H1 (cell line): ENCODE results near the gene DCAF8L2. TPM values are rescaled to one million over a fixed set of nuclear protein-coding genes. Genes with fewer than 3 reads are reported as not detected.

Experiments used
- CTCF ChIA-PET: fragments of 300-600 bp; sonication (Branson Sonifier 250); formaldehyde crosslinking; loops from one replicate; lab custom pipeline; 2021; ENCODE audit not compliant: partially characterized antibody; lab: Charles Lee
- POLR2A ChIA-PET: fragments of 300-600 bp; sonication (Branson Sonifier 250); formaldehyde crosslinking; loops from one replicate; lab custom pipeline; 2021; ENCODE audit warnings: inconsistent platforms; ENCODE audit not compliant: partially characterized antibody; lab: Charles Lee
- DNase-seq, 2 experiments: peaks; one replicate each; pipeline versions ENCODE4 v3.0.0 to v3.0.0-alpha.2; 2010 to 2022; ENCODE audit warnings: low spot score in 2 of 2, low read depth in 1 of 2, mixed read lengths in 1 of 2
- FAIRE-seq: peaks from 2 replicates; lab custom pipeline; 2011; peaks lifted over from hg19 to GRCh38; lab: Jason Lieb, UNC
- H2AFZ ChIP-seq: 2 replicates; pipeline ENCODE4 v1.8.1; 2012; ENCODE audit warnings: low read length, inconsistent platforms
- H2AK5ac ChIP-seq: 2 replicates; pipeline ENCODE4 v1.6.1; 2013; ENCODE audit warnings: low read depth, low read length
- H2BK120ac ChIP-seq: replicated peaks from 2 replicates; pipeline ENCODE3; 2013; ENCODE audit warnings: low read depth, low read length, inconsistent platforms
- H2BK12ac ChIP-seq: 2 replicates; pipeline ENCODE4 v1.6.1; 2013; ENCODE audit warnings: low read depth, low read length
- H2BK15ac ChIP-seq: 2 replicates; pipeline ENCODE4 v1.6.1; 2013; ENCODE audit warnings: low read length
- H2BK20ac ChIP-seq: 2 replicates; pipeline ENCODE4 v1.6.1; 2013; ENCODE audit warnings: low read length
- H2BK5ac ChIP-seq: 2 replicates; pipeline ENCODE4 v1.6.1; 2013; ENCODE audit warnings: low read depth, low read length
- H3K14ac ChIP-seq: 2 replicates; pipeline ENCODE4 v1.6.1; 2013; ENCODE audit warnings: inconsistent platforms; ENCODE audit not compliant: insufficient read length
- H3K18ac ChIP-seq: 2 replicates; pipeline ENCODE4 v1.6.1; 2013; ENCODE audit warnings: low read length; ENCODE audit errors: extremely low read depth
- H3K23ac ChIP-seq: 2 replicates; pipeline ENCODE4 v1.6.1; 2013; ENCODE audit warnings: inconsistent platforms; ENCODE audit not compliant: insufficient read length
- H3K23me2 ChIP-seq: 2 replicates; pipeline ENCODE4 v1.6.1; 2013; ENCODE audit warnings: low read depth, low read length
- H3K27ac ChIP-seq: 2 replicates; pipeline ENCODE4 v1.6.1; 2011; ENCODE audit warnings: low read depth, low read length, inconsistent platforms
- H3K27me3 ChIP-seq, 4 experiments: replicated peaks in 1 of 4; 1 replicate in 1 of 4; 2 replicates in 3 of 4; pipeline versions ENCODE4 v1.6.1 to v1.8.1; 2011 to 2013; ENCODE audit warnings: low read length in 3 of 4, mild to moderate bottlenecking in 3 of 4, inconsistent platforms in 2 of 4, mixed read lengths in 2 of 4, moderate library complexity in 1 of 4; ENCODE audit not compliant: control insufficient read depth in 3 of 4, insufficient read depth in 3 of 4; ENCODE audit errors: extremely low read depth in 1 of 4
- H3K36me3 ChIP-seq, 4 experiments: 2 replicates each; pipeline versions ENCODE4 v1.6.1 to v1.8.1; 2011 to 2013; ENCODE audit warnings: mild to moderate bottlenecking in 4 of 4, low read length in 3 of 4, moderate library complexity in 2 of 4, control low read depth in 1 of 4, inconsistent platforms in 1 of 4; ENCODE audit not compliant: insufficient read depth in 4 of 4, control insufficient read depth in 2 of 4
- H3K4ac ChIP-seq: replicated peaks from 2 replicates; pipeline ENCODE3; 2013; ENCODE audit warnings: low read length, low read depth, mixed read lengths, inconsistent platforms; ENCODE audit not compliant: insufficient read length
- H3K4me1 ChIP-seq, 4 experiments: replicated peaks in 1 of 4; 1 replicate in 1 of 4; 2 replicates in 3 of 4; pipeline versions ENCODE4 v1.6.1 to v1.8.1; 2011 to 2013; ENCODE audit warnings: low read length in 3 of 4, inconsistent platforms in 2 of 4, mixed read lengths in 1 of 4; ENCODE audit not compliant: insufficient read depth in 4 of 4, control insufficient read depth in 3 of 4
- H3K4me2 ChIP-seq, 2 experiments: 2 replicates each; pipeline versions ENCODE4 v1.6.1 to v1.8.1; 2011 to 2013; ENCODE audit warnings: low read depth in 2 of 2, low read length in 2 of 2, control low read depth in 1 of 2, inconsistent platforms in 1 of 2, mild to moderate bottlenecking in 1 of 2; ENCODE audit not compliant: insufficient read depth in 1 of 2
- H3K4me3 ChIP-seq, 4 experiments: fragments of 200-600, 300-600 bp in 1 of 4; sonication (generic), shearing (Covaris generic), sonication (Bioruptor Twin) in 1 of 4; 2 replicates each; pipeline versions ENCODE4 v1.5.1 to v1.8.1; 2011 to 2016; ENCODE audit warnings: low read length in 4 of 4, low read depth in 3 of 4, control low read depth in 2 of 4, inconsistent platforms in 2 of 4, mild to moderate bottlenecking in 2 of 4, mixed read lengths in 1 of 4, moderate library complexity in 1 of 4; ENCODE audit not compliant: insufficient read depth in 2 of 4; ENCODE audit errors: extremely low read depth in 1 of 4
- H3K56ac ChIP-seq: replicated peaks from 2 replicates; pipeline ENCODE3; 2013; ENCODE audit warnings: low read depth, mild to moderate bottlenecking, mixed read lengths, low read length, inconsistent platforms; ENCODE audit not compliant: insufficient read length
- H3K79me1 ChIP-seq: 2 replicates; pipeline ENCODE4 v1.6.1; 2013; ENCODE audit warnings: low read depth, low read length, control low read depth
- H3K79me2 ChIP-seq, 2 experiments: 2 replicates each; pipeline versions ENCODE4 v1.6.1 to v1.8.1; 2012 to 2013; ENCODE audit warnings: low read length in 2 of 2, mild to moderate bottlenecking in 2 of 2, inconsistent platforms in 1 of 2; ENCODE audit not compliant: insufficient read depth in 2 of 2, control insufficient read depth in 1 of 2
- H3K9ac ChIP-seq, 4 experiments: replicated peaks in 1 of 4; 1 replicate in 1 of 4; 2 replicates in 3 of 4; pipeline versions ENCODE4 v1.6.1 to v1.8.1; 2011 to 2013; ENCODE audit warnings: low read depth in 3 of 4, low read length in 3 of 4, control low read depth in 2 of 4, mild to moderate bottlenecking in 2 of 4, moderate library complexity in 2 of 4, inconsistent platforms in 1 of 4; ENCODE audit errors: extremely low read depth in 1 of 4
- H3K9me3 ChIP-seq, 2 experiments: 2 replicates each; pipeline versions ENCODE4 v1.6.1 to v1.8.1; 2012 to 2013; ENCODE audit warnings: mild to moderate bottlenecking in 2 of 2, moderate library complexity in 2 of 2, control low read depth in 1 of 2, inconsistent platforms in 1 of 2, low read depth in 1 of 2, low read length in 1 of 2, mixed read lengths in 1 of 2; ENCODE audit not compliant: insufficient read depth in 2 of 2
- H4K20me1 ChIP-seq, 2 experiments: replicated peaks in 1 of 2; 2 replicates each; pipeline versions ENCODE3 to v1.8.1; 2011 to 2013; ENCODE audit warnings: inconsistent platforms in 2 of 2, low read length in 2 of 2, mild to moderate bottlenecking in 1 of 2; ENCODE audit not compliant: insufficient read depth in 2 of 2, control insufficient read depth in 1 of 2
- H4K5ac ChIP-seq: 2 replicates; pipeline ENCODE4 v1.6.1; 2013; ENCODE audit warnings: low read length, low read depth, mixed read lengths, inconsistent platforms; ENCODE audit not compliant: insufficient read length
- H4K8ac ChIP-seq: 2 replicates; pipeline ENCODE4 v1.8.0; 2013; ENCODE audit warnings: mild to moderate bottlenecking, moderate library complexity, low read length, inconsistent platforms; ENCODE audit not compliant: insufficient read depth; ENCODE audit errors: extremely low read depth
- H4K91ac ChIP-seq: replicated peaks from 2 replicates; pipeline ENCODE3; 2013; ENCODE audit warnings: low read length, mixed read lengths, inconsistent platforms; ENCODE audit not compliant: insufficient read length
- ASH2L ChIP-seq: fragments of 200-600, 300-600 bp; sonication (generic); IDR thresholded peaks from one replicate; pipeline ENCODE4 v1.7.1; 2017; ENCODE audit warnings: low read length
- CBX8 ChIP-seq: fragments of 300-800, 300-1000 bp; sonication (generic); IDR thresholded peaks from 2 replicates; pipeline ENCODE4 v1.7.1; 2016; ENCODE audit warnings: low read depth, low read length, borderline replicate concordance
- CEBPB ChIP-seq: IDR thresholded peaks from 2 replicates; pipeline ENCODE4 v1.6.1; 2012; ENCODE audit warnings: low read depth, low read length
- RFX5 ChIP-seq: IDR thresholded peaks from 2 replicates; pipeline ENCODE4 v1.6.1; 2011; ENCODE audit warnings: low read depth, low read length, improper control_type of control experiment, borderline replicate concordance
- RXRA ChIP-seq: IDR thresholded peaks from 2 replicates; pipeline ENCODE4 v1.6.1; 2011; ENCODE audit warnings: low read depth, mild to moderate bottlenecking, low read length, moderate library complexity; ENCODE audit not compliant: insufficient read depth
- SIX5 ChIP-seq: IDR thresholded peaks from 2 replicates; pipeline ENCODE4 v1.6.1; 2011; ENCODE audit warnings: mild to moderate bottlenecking, low read depth, low read length
- TCF12 ChIP-seq: IDR thresholded peaks from 2 replicates; pipeline ENCODE4 v1.6.1; 2011; ENCODE audit warnings: low read depth, mild to moderate bottlenecking, low read length
- WGBS, 2 experiments: shearing (Covaris generic) in 1 of 2; methylation state at CpG; one replicate each; pipeline versions ENCODE4 v1.1.6 to v1.1.7; 2013 to 2015; ENCODE audit warnings: low lambda C conversion rate in 2 of 2, mixed read lengths in 2 of 2, inconsistent platforms in 1 of 2, low coverage in 1 of 2, missing lambda C conversion rate in 1 of 2; ENCODE audit not compliant: insufficient replicate concordance in 2 of 2, insufficient coverage in 1 of 2, insufficient read length in 1 of 2; ENCODE audit errors: extremely low coverage in 1 of 2, missing lambda C conversion rate in 1 of 2; 5-methylcytosine and 5-hydroxymethylcytosine counted together
- polyA plus RNA-seq, 7 experiments: library from polyadenylated mRNA; depleted of rRNA in 3 of 7; stranded (reverse) in 5 of 7; unstranded in 2 of 7; fragments of >200 nt in 5 of 7; fragments of 200-250 nt in 2 of 7; gene quantifications; 1 replicate in 5 of 7; 2 replicates in 1 of 7; 4 replicates in 1 of 7; pipeline versions ENCODE4 v1.2.1 to v1.2.3, GENCODE V29; 2011 to 2013; ENCODE audit warnings: missing spikeins in 2 of 7, mixed read lengths in 2 of 7
- total RNA-seq: library from RNA; stranded (reverse); fragmentation: NEBNext Ultra II Directional; extraction: Animal tissue kit (Norgen Biotek cat#: 25700); gene quantifications from 2 replicates; pipeline ENCODE4 v1.2.1, GENCODE V29; 2021

DCAF8L2 gene
- total and polyA plus RNA-seq, 2 of the 8 experiments (the other 6 are each of a cell fraction or from before 2014, with no cell fraction given) = not detected

DNA sequence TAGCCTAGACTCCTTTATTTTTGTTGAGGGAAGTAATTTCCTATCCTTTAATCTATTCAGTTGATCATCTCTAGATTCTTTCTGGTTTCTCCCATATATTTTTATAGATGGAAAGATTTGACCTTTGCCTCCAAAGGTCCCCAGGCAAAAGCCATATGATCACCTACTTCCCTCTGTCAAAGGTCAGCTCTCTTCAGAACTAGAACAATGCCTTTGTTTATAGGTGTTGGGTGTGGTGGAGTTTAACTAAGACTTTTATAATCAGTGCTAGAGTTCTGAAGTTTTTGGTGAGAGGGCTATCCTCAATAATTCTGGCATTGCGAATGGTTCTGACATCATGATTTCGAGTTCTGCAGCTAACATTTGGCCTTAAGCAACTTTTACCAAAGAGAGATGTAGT lies 19.0 kb upstream of the DCAF8L2 start:
- Histone ChIP-seq H2BK5ac (no peak overlapping the region), H3K27me3 (no peaks in the 10 kb centered on the region), H2BK20ac (no peak overlapping the region), H3K36me3 (no peaks in the 10 kb centered on the region), H3K79me2 (no peaks in the 10 kb centered on the region), H3K9ac (no peak overlapping the region), H2AFZ (no peak overlapping the region), H4K8ac (no peak overlapping the region), H3K14ac (no peak overlapping the region), H4K91ac (no peak overlapping the region), H3K23me2 (no peaks in the 10 kb centered on the region), H2BK15ac (no peak overlapping the region), H3K23ac (no peak overlapping the region), H4K5ac (no peak overlapping the region), H4K20me1 (no peaks in the 10 kb centered on the region), H3K4ac (no peak overlapping the region), H2BK12ac (no peak overlapping the region), H3K56ac (no peak overlapping the region), H3K4me1 (no peaks in the 10 kb centered on the region), H3K4me2 (no peak overlapping the region), H2BK120ac (no peak overlapping the region), H3K79me1 (no peaks in the 10 kb centered on the region), H3K27ac (no peak overlapping the region), H3K4me3 (no peak overlapping the region), H3K9me3 (no peaks in the 10 kb centered on the region), H2AK5ac (no peak overlapping the region), H3K18ac (no peak overlapping the region)
- WGBS, 2 experiments = 90% methylated on average over 2 of the region's 2 CpGs; no CpG with 5 or more reads in 1 of the 2 experiments
- ChIA-PET CTCF (interaction anchor here (1.2 to 1.8 kb wide), 3 partner anchors 15 to 113 kb away, joined by 3 to 6 read pairs (median 4); no protein-coding TSS in a partner anchor), POLR2A (no interaction called here)
- DNase-seq = no peak
- no peak for FAIRE-seq
- no peak for TF ChIP-seq RXRA
- TF ChIP-seq CEBPB = no peak
- TF ChIP-seq SIX5 = no peak
- TF ChIP-seq TCF12 = no peak
- no peak for TF ChIP-seq ASH2L
- TF ChIP-seq RFX5 = no peak
- TF ChIP-seq CBX8 = no peak
